Panc1 (cell line): ENCODE measurements around the gene GPATCH3.

Source experiments
- CTCF ChIP-seq: fragments of 450-650 bp; IDR thresholded peaks from 2 replicates; pipeline ENCODE4 v1.5.1; 2017; ENCODE audit warnings: mild to moderate bottlenecking
- POLR2AphosphoS5 ChIP-seq: IDR thresholded peaks from 2 replicates; pipeline ENCODE4 v1.6.1; 2012; ENCODE audit warnings: mild to moderate bottlenecking, low read depth, low read length, moderate library complexity
- REST ChIP-seq, 2 experiments: IDR thresholded peaks; 2 replicates each; pipeline ENCODE4 v1.6.1; 2011 to 2012; ENCODE audit warnings: low read depth in 2 of 2, control low read depth in 1 of 2, low read length in 1 of 2, mild to moderate bottlenecking in 1 of 2, moderate library complexity in 1 of 2; ENCODE audit not compliant: insufficient read depth in 1 of 2
- TCF7L2 ChIP-seq: IDR thresholded peaks from 2 replicates; pipeline ENCODE4 v1.6.1; 2011; ENCODE audit warnings: mild to moderate bottlenecking, low read depth, low read length, inconsistent platforms

- TF ChIP-seq CTCF: no peak
- TF ChIP-seq POLR2AphosphoS5: no peak
- no peak for TF ChIP-seq REST (IDR thresholded peaks at IDR 0.05; ENCODE audit: insufficient read depth in 1 of 2, low read depth in 2 of 2, low read length in 1 of 2)
- no peak for TF ChIP-seq TCF7L2
These were observed 41.0 kb upstream of the GPATCH3 start for GRCh38 chr1:26941311-26941710.
